WERI-Rb-1 (cell line): ENCODE results near the gene SCN9A.

Source experiments
- DNase-seq: peaks from one replicate; pipeline ENCODE4 v3.0.0-alpha.2; 2020
- H3K27ac ChIP-seq: fragments of 250-450 bp; sonication (Bioruptor Pico); 2 replicates; pipeline ENCODE4 v1.5.1; 2020; ENCODE audit warnings: mild to moderate bottlenecking, moderate library complexity
- H3K27me3 ChIP-seq: fragments of 250-450 bp; sonication (Bioruptor Pico); 2 replicates; pipeline ENCODE4 v1.5.1; 2021; ENCODE audit warnings: mild to moderate bottlenecking, low read depth, moderate library complexity; ENCODE audit not compliant: insufficient read depth, severe bottlenecking
- H3K36me3 ChIP-seq: fragments of 250-450 bp; sonication (Bioruptor Pico); 2 replicates; pipeline ENCODE4 v1.5.1; 2020; ENCODE audit warnings: mild to moderate bottlenecking, moderate library complexity
- H3K4me3 ChIP-seq: 2 replicates; pipeline ENCODE4 v1.5.1; 2011; ENCODE audit warnings: low read depth, mild to moderate bottlenecking, control low read depth, low read length
- H3K9me3 ChIP-seq: fragments of 250-450 bp; sonication (Bioruptor Pico); 2 replicates; pipeline ENCODE4 v1.5.1; 2021; ENCODE audit warnings: mild to moderate bottlenecking, moderate library complexity; ENCODE audit not compliant: severe bottlenecking
- TF ChIP-seq, protein P1 (sequence below): IDR thresholded peaks from 2 replicates; pipeline ENCODE4 v1.5.1; 2011; ENCODE audit warnings: low read depth, mild to moderate bottlenecking, control low read depth, inconsistent platforms, low read length

The SCN9A gene

DNA sequence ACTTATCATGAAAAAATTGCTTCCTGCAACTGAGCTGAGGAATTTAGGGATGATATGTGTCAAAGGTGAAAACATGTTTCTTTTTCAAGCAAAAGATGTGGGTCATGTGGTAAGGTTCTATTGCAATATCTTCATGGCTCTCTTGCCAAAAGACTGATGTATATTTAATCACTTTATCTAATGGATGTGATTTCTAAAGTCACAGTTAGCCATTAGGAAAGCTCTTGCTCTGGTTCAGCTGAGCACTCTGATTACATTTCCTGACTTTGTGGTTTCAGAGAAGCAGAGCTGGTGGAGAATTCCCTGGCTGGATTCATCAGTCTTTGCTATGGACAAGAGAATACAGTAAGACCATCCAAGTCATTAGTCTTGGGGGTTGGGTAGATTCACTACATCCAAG lies 24.4 kb downstream of the SCN9A start:
- no peak for DNase-seq
- no peaks in the 10 kb centered on the region for H3K36me3 ChIP-seq
- H3K27ac ChIP-seq = no peak overlapping the region
- H3K27me3 ChIP-seq = no peaks in the 10 kb centered on the region
- TF ChIP-seq, protein P1, sequence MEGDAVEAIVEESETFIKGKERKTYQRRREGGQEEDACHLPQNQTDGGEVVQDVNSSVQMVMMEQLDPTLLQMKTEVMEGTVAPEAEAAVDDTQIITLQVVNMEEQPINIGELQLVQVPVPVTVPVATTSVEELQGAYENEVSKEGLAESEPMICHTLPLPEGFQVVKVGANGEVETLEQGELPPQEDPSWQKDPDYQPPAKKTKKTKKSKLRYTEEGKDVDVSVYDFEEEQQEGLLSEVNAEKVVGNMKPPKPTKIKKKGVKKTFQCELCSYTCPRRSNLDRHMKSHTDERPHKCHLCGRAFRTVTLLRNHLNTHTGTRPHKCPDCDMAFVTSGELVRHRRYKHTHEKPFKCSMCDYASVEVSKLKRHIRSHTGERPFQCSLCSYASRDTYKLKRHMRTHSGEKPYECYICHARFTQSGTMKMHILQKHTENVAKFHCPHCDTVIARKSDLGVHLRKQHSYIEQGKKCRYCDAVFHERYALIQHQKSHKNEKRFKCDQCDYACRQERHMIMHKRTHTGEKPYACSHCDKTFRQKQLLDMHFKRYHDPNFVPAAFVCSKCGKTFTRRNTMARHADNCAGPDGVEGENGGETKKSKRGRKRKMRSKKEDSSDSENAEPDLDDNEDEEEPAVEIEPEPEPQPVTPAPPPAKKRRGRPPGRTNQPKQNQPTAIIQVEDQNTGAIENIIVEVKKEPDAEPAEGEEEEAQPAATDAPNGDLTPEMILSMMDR = no peak
- H3K9me3 ChIP-seq = no peaks in the 10 kb centered on the region
- no peak overlapping the region for H3K4me3 ChIP-seq

GRCh38 chr2:166350525-166350924 lies 25.2 kb downstream of the SCN9A start:
- TF ChIP-seq, protein P1 = no peak
- H3K36me3 ChIP-seq = no peaks in the 10 kb centered on the region
- no peak for DNase-seq
- H3K9me3 ChIP-seq = no peaks in the 10 kb centered on the region
- no peak overlapping the region for H3K4me3 ChIP-seq
- H3K27ac ChIP-seq = no peak overlapping the region
- no peaks in the 10 kb centered on the region for H3K27me3 ChIP-seq

DNA sequence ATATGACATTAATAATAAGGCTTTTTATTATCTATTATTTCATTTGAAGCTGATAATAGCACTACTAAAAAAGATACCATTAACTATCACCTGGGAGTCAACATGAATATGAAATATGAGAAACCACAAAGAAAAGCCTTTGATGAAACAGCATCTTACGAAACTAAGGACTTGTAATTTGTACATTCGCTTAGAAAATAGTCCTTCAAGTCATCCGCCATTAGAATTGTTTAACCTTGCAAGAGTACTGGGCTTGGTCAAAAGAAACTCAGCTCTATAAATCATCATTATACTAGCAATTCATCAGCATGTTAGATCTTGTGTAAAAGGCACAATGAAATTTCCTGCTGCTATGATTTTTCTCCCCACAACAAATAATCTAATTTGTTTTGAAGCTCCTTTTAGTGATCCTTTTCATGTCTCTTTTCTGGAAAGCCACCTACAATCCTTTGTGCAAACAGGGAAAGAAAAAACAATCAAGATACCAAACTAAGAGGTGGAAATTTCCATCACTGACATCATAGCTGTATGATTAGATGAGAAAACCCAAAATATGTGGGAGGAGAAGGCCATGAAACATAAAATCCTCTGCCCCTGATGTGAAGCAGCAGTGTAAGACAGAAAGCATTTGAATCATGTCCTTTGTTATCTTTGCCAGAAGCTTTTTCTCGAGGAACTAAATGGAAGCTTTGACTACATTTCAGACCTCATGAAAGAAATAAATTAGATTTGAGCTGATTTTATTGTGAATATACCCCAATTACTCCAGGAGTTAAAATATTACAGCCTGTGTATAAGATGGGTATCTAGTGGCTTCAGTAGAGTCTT lies 31.2 kb downstream of the SCN9A start:
- H3K36me3 ChIP-seq = no peaks in the 10 kb centered on the region
- no peaks in the 10 kb centered on the region for H3K9me3 ChIP-seq
- TF ChIP-seq, protein P1 = no peak
- H3K4me3 ChIP-seq = no peak overlapping the region
- H3K27me3 ChIP-seq = no peaks in the 10 kb centered on the region
- DNase-seq = no peak
- H3K27ac ChIP-seq = no peak overlapping the region

- no peak overlapping the region for H3K4me3 ChIP-seq
- TF ChIP-seq, protein P1 = no peak
- no peaks in the 10 kb centered on the region for H3K36me3 ChIP-seq
- H3K27ac ChIP-seq = no peak overlapping the region
- no peaks in the 10 kb centered on the region for H3K27me3 ChIP-seq
- no peaks in the 10 kb centered on the region for H3K9me3 ChIP-seq
- no peak for DNase-seq
These were observed 32.3 kb downstream of the SCN9A start for GRCh38 chr2:166343467-166343866.

DNA sequence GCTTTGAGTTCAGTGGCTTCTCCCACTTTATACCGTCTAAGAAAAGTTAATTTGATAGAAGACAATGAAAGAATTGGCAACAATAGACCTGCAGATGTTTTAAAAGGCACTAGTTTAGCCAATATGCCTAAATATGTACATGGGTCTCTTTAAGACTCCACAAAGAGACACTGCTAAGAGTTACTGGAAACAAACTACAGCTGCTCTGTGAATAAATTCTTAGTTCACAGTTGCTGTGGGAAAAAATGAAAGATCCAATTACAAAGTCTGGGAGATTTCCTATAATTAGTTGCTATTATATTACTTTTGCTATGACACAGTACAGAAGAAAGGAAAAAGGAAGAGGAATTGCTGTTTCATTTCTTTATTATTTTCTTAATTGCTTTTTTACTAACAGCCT lies 34.3 kb downstream of the SCN9A start:
- Histone ChIP-seq H3K36me3 (no peaks in the 10 kb centered on the region), H3K4me3 (no peak overlapping the region), H3K9me3 (no peaks in the 10 kb centered on the region), H3K27me3 (no peaks in the 10 kb centered on the region), H3K27ac (no peak overlapping the region)
- no peak for DNase-seq
- TF ChIP-seq, protein P1 = no peak
